NCI-H510A (cell line): ENCODE results near the gene SYT6.

Experiments used
- DNase-seq: peaks from one replicate; lab custom pipeline; 2025; lab: John Stamatoyannopoulos, UW

Gene SYT6, protein sequence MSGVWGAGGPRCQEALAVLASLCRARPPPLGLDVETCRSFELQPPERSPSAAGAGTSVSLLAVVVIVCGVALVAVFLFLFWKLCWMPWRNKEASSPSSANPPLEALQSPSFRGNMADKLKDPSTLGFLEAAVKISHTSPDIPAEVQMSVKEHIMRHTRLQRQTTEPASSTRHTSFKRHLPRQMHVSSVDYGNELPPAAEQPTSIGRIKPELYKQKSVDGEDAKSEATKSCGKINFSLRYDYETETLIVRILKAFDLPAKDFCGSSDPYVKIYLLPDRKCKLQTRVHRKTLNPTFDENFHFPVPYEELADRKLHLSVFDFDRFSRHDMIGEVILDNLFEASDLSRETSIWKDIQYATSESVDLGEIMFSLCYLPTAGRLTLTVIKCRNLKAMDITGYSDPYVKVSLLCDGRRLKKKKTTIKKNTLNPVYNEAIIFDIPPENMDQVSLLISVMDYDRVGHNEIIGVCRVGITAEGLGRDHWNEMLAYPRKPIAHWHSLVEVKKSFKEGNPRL

DNA sequence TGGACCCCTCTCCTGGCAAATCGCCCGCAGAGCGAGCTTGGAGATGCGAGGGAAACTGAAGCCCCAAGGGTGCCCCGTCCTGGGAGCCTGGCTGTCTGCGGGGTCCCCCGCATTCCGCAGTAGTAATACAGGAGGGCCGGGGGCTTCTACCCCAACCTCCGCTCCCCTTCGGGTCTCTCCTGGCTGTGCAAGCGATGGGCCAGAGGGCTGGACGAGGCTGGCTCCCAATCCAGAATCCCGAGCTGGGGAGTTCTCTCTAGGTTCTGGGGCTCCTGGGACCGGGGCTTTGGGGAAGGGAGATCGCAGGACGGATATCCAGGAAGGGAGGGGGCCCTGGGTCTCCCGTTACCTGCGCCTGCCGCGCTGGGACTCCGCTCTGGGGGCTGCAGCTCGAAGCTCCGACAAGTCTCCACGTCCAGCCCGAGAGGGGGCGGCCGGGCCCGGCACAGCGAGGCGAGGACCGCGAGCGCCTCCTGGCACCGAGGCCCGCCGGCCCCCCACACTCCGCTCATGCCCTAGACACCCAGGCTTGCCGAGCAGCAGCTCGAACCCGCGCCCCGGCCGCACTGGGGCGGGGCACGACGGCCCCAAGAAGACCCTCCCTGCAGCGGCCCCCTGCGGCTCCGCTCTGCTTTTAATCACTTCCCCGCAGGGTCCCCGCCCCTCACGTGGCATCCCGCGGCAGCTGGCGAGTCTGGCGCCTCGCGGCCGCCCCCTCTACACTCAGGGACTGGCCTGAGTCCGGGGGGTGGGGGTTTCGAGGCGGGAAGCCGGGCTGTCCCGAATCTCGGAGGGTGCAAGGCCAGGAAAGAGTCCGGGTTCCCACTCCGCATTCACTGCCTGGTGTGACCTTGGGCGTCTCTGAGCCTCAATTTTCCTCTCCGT lies at the start of gene SYT6:
Gene SYT6 (minus strand): TSS at position 609 of the 885 bp plus-strand sequence. CDS start 97 bp downstream, at position 512.
- no peak for DNase-seq

- no peak for DNase-seq
Measured at GRCh38 chr1:114201486-114201885, 47.8 kb upstream of the SYT6 start.

DNA sequence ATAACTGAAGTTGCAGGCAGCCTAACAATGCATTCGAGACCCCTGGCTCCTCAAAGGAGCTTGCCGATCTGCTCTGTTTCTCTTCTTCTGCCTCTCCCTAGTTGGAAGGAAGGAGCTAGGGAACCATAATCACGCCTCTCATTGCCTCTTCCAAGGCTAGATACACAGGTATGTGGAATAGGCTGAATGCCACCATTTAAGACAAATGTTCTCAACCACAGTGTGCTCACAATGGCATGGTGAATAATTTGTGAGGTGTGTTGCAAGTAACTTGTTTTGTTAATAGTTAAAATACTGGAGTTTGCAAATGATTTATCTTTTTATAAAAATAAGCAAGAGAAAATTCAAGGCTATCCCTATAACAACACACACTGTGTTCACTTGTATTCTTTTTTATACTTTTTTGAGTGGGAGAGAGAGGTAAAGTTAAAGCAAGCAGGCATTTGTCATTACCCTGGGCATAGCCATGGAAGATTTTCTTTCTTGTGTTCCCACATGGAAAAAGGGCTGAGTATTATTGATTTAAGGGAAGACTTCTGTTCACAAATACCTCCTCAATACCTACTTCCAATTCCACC lies 45.4 kb upstream of the SYT6 start:
- no peak for DNase-seq

DNA sequence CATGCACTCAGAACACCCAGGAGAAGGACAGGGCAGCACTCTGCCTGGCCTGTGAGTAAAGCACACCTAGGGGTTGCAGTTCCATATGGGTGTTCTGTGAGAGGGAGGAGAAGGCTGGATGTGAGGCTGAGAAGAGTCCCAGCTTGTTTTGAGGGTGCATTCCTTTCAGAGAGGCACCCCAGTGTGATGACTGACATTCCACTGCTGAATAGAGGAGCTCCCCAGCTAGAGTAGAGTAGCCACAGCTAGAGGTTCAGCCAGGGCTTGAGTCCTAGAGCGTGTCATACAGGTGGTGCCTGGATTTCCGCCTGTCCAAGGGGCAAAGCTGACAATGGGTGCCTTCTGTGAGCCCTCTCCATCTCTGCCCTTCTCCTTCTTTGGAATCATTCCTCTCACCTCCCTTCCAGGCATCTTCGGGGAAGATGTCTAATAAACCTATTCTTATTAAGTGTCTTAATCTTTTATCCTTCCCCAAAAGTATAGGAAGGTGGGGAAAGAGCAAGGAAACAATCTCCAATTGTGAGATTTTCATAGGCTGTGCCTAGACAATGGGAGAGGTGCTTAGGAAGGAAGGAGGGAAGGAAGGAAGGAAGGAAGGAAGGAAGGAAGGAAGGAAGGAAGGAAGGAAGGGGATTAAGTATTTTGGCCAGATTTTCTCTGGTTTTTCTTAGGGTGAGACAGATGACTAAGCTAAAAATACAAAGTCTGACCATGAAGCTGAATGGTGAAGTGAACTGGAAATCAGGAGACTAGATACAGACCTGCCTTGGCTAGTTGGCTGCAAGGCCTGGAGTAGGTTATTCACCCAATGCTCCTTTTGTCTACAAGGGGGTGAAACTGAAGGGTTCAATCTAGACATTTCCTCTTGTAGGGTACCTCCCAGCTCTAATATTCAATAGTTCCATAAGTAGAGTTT lies 43.6 kb upstream of the SYT6 start:
- no peak for DNase-seq

DNA sequence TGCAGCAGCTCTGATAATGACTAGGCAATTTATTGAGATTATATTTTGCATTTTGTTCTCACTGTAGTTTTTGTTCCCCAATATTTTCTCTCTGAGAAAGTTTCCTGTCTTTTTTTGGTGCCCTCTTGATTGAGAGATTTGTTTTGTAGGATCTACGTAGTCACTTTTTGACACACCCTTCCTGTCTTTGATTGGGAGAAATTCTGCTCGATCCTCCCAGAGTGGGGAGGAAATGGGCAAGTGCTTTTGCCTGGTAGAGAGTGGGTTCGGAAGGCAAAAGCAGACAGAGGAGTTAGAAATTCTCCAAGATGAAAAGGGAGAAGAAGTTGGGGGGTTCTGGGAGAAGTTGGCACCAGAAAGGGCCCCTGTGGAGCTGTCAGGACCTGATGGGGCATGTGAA lies 42.1 kb upstream of the SYT6 start:
- DNase-seq = no peak

GRCh38 chr1:114192328-114192727 lies 38.7 kb upstream of the SYT6 start:
- no peak for DNase-seq

- no peak for DNase-seq
Measured at GRCh38 chr1:114189398-114189797, 35.7 kb upstream of the SYT6 start.

DNA sequence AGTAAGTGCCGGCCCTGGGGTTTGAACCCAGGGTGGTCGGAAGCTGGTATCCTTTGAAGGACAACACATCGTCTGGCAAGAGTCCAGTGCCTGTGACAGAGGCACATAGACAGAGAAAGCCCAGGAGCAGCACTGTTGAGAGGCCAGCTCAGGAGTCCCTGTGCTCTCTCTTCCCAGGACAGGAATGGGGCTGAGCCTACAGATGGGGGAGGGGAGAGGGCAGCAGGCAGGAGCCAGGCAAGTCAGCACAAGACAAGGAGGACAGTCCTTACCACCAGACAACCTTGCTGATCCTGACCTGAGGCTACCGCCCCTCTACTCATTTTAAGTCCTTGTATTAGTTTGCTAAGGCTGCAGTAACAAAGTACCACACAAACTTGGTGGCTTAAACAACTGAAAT lies 27.7 kb upstream of the SYT6 start:
- no peak for DNase-seq

DNA sequence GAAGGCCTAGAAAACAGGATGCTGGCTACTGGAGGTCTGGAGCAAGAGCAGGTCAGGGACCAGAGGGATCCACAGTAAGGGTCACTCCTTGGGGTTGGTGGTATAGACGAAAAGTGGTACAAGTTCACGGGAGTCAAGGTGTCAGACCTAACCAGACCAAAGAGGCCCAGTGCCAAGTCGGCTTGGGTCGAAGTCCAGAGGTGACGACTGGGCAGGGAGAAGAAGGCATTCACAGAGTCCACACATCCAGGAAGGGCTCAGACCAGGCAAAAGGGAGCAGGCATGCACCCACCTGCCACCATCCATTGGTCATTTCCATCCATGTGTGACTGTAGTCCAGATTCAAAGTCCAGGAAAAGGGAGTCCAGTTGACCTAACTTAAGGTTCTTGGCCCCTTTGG lies 27.1 kb upstream of the SYT6 start:
- no peak for DNase-seq

GRCh38 chr1:114178936-114179335 lies 25.3 kb upstream of the SYT6 start:
- DNase-seq = no peak

GRCh38 chr1:114177282-114177681 lies 23.6 kb upstream of the SYT6 start:
- DNase-seq = no peak

GRCh38 chr1:114176366-114176765 lies 22.7 kb upstream of the SYT6 start:
- no peak for DNase-seq

DNA sequence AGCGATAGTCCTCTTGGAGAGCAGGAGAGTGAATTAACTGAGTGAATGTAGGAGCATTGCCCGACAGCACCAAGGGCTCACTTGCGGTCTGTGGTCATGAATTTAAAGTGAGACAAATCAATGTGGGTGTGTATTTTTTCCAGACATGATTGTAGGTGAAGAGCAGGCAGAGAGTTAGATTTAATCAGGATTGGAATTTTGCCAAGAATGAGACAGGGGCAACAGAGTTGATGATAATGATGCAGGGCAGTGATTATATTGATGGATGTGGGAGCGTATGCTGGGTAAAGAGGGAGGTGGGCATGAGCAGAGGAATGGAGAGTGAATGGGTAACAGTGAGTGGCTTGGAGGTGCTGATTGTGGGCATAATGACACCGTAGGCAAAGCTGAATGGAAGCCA lies 20.0 kb upstream of the SYT6 start:
- no peak for DNase-seq

GRCh38 chr1:114169509-114169908 lies 15.8 kb upstream of the SYT6 start:
- no peak for DNase-seq

GRCh38 chr1:114167226-114167625 lies 13.6 kb upstream of the SYT6 start:
- DNase-seq = no peak

GRCh38 chr1:114164840-114165543 lies 11.3 kb upstream of the SYT6 start:
- no peak for DNase-seq

- DNase-seq = no peak
Measured at GRCh38 chr1:114159941-114160340, 6.3 kb upstream of the SYT6 start.

DNA sequence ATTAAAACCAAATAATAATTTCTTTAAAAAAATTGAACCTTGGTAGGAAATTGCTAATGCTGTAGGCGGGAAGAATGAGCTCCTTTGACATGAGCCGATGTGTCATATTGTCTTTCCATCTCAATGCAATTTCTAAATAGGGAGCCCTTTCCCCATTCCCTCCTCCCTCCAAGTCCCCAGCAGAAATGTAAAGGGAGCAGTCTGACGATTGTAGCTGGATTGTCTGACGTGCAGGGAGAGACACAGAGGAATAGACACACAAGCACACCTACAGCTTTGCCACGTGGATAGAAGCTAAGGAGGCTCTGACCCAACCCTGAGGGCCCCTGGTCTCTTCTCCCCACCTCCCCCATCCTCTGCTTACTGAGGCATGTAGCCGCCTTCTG lies 3.6 kb upstream of the SYT6 start:
- DNase-seq = no peak

- DNase-seq = no peak
Measured at GRCh38 chr1:114156538-114157274, 3.0 kb upstream of the SYT6 start.

DNA sequence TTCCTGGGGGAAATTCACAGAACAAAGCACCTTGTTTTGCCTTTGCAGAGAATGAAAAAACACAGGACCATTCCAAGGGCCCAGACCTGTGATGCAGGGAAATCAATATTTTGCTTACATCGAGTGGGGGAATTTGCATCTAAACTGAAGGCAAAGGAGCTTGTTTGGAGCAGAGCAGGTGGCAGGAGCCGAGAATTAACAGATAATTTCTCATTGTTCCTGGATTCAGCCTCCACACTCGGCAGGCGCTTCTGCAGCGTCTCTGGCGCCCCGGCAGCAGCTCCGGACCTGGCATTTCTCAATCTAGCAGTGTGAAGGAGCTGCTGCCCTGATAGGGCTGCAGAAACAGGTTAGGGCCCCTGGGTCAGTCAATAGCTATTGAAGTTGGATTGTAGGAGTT lies 2.0 kb upstream of the SYT6 start:
- no peak for DNase-seq
